HL-60 (cell line): ENCODE results near the gene LRRC19.
A peak's percentile ranks its signal among the peaks of the same experiment; 100 is the strongest.

Experiments used
- DNase-seq, 2 experiments: peaks; one replicate each; pipeline ENCODE4 v3.0.0-alpha.2; 2010 to 2020; ENCODE audit warnings: low read depth in 1 of 2, low spot score in 1 of 2
- H3K27ac ChIP-seq: fragments of 250-450 bp; sonication (Bioruptor Pico); replicated peaks from 2 replicates; pipeline ENCODE4 v1.5.1; 2020; ENCODE audit warnings: mild to moderate bottlenecking, moderate library complexity
- H3K27me3 ChIP-seq: fragments of 250-450 bp; sonication (Bioruptor Pico); 2 replicates; pipeline ENCODE4 v1.5.1; 2021; ENCODE audit warnings: mild to moderate bottlenecking, moderate library complexity; ENCODE audit not compliant: insufficient read depth, poor library complexity, severe bottlenecking
- H3K4me3 ChIP-seq: replicated peaks from 2 replicates; pipeline ENCODE4 v1.5.1; 2011; ENCODE audit warnings: mild to moderate bottlenecking, control low read depth, low read length; ENCODE audit not compliant: insufficient read depth
- GABPA ChIP-seq: IDR thresholded peaks from 2 replicates; pipeline ENCODE4 v1.6.1; 2012; ENCODE audit warnings: low read depth
- POLR2AphosphoS5 ChIP-seq: IDR thresholded peaks from 2 replicates; pipeline ENCODE4 v1.6.1; 2012; ENCODE audit warnings: low read depth
- SPI1 ChIP-seq: IDR thresholded peaks from 2 replicates; pipeline ENCODE4 v1.6.1; 2012; ENCODE audit warnings: low read depth, mild to moderate bottlenecking, borderline replicate concordance
- TF ChIP-seq, protein P1 (sequence below): IDR thresholded peaks from 2 replicates; pipeline ENCODE4 v1.6.1; 2012; ENCODE audit warnings: low read depth; ENCODE audit not compliant: insufficient replicate concordance
- TF ChIP-seq, protein P2 (sequence below): IDR thresholded peaks from one replicate; pipeline ENCODE4 v1.5.1; 2011; ENCODE audit warnings: low read length, control low read depth, inconsistent platforms; ENCODE audit not compliant: insufficient read depth

The LRRC19 gene

DNA sequence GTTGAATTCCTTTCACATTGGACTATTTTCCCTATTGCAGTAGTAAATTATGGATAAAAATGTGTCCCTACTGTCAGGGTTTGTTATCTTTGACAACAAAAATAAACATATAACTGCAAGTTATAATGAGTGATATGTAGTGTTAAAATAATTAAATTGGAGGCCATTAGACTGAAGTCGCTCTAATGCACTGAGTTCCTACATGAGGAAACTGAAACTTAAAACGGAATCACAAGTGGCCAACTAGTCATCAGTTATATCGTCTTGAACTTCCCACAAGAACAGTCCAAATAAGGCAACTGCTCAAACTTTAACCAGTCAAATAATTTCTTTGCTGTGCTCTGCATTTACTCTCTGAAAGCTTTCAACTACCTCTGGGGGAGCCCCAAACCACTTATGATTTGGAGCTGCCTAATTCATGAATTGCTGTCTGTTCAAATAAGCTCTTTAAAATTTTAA, 51.4 kb downstream of the LRRC19 start:
- no peaks in the 10 kb centered on the region for H3K27me3 ChIP-seq
- TF ChIP-seq SPI1: no peak
- TF ChIP-seq GABPA: no peak
- TF ChIP-seq, protein P1, sequence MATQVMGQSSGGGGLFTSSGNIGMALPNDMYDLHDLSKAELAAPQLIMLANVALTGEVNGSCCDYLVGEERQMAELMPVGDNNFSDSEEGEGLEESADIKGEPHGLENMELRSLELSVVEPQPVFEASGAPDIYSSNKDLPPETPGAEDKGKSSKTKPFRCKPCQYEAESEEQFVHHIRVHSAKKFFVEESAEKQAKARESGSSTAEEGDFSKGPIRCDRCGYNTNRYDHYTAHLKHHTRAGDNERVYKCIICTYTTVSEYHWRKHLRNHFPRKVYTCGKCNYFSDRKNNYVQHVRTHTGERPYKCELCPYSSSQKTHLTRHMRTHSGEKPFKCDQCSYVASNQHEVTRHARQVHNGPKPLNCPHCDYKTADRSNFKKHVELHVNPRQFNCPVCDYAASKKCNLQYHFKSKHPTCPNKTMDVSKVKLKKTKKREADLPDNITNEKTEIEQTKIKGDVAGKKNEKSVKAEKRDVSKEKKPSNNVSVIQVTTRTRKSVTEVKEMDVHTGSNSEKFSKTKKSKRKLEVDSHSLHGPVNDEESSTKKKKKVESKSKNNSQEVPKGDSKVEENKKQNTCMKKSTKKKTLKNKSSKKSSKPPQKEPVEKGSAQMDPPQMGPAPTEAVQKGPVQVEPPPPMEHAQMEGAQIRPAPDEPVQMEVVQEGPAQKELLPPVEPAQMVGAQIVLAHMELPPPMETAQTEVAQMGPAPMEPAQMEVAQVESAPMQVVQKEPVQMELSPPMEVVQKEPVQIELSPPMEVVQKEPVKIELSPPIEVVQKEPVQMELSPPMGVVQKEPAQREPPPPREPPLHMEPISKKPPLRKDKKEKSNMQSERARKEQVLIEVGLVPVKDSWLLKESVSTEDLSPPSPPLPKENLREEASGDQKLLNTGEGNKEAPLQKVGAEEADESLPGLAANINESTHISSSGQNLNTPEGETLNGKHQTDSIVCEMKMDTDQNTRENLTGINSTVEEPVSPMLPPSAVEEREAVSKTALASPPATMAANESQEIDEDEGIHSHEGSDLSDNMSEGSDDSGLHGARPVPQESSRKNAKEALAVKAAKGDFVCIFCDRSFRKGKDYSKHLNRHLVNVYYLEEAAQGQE: no peak
- TF ChIP-seq POLR2AphosphoS5: no peak
- TF ChIP-seq, protein P2, sequence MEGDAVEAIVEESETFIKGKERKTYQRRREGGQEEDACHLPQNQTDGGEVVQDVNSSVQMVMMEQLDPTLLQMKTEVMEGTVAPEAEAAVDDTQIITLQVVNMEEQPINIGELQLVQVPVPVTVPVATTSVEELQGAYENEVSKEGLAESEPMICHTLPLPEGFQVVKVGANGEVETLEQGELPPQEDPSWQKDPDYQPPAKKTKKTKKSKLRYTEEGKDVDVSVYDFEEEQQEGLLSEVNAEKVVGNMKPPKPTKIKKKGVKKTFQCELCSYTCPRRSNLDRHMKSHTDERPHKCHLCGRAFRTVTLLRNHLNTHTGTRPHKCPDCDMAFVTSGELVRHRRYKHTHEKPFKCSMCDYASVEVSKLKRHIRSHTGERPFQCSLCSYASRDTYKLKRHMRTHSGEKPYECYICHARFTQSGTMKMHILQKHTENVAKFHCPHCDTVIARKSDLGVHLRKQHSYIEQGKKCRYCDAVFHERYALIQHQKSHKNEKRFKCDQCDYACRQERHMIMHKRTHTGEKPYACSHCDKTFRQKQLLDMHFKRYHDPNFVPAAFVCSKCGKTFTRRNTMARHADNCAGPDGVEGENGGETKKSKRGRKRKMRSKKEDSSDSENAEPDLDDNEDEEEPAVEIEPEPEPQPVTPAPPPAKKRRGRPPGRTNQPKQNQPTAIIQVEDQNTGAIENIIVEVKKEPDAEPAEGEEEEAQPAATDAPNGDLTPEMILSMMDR: no peak
- peak in 1 of 2 experiments; percentile 24 for DNase-seq
- H3K27ac ChIP-seq: peak overlapping the region; percentile 90
- no peak overlapping the region for H3K4me3 ChIP-seq

DNA sequence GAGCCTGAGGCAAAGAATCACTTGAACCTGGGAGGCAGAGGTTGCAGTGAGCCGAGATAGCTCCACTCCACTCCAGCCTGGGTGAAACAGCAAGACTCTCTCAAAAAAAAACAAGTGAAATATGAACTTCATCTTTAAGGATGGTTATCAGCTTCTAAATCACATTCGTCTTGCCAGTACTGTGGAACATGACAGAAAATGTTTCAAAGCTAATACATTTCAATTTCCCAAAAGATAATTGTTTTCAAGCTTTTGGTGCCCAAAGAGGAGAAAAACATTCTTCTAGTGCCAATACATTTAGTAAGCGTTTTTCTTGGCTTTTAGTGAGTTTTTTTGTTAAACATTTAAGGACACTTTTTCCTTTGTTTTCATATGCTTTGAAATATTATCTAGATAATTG, 53.7 kb downstream of the LRRC19 start:
- Histone ChIP-seq H3K4me3 (no peak overlapping the region), H3K27ac (no peak overlapping the region), H3K27me3 (no peaks in the 10 kb centered on the region)
- no peak for DNase-seq
- no peak for TF ChIP-seq GABPA
- TF ChIP-seq, protein P1: no peak
- TF ChIP-seq, protein P2: no peak
- no peak for TF ChIP-seq POLR2AphosphoS5
- no peak for TF ChIP-seq SPI1

DNA sequence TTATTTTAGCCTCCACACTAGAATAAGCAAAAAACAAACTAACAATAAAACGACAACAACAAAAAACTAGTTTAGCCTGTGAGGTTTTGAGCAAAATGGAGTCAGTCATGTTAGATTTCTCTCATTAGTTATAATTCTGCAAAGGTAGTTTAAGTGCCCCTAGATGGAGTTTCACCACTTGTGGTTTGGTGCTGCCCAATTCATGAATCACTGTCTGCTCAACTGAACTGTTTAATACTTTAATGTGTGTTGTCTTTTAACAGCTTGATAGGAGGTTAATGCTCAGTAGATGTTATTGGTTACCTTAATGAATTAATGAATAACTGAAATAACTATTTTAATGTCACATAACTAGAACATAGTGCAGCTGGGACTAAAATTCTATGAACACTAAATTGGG, 55.0 kb downstream of the LRRC19 start:
- no peaks in the 10 kb centered on the region for H3K27me3 ChIP-seq
- H3K27ac ChIP-seq: no peak overlapping the region
- TF ChIP-seq, protein P2: no peak
- TF ChIP-seq, protein P1: no peak
- TF ChIP-seq GABPA (no peak), POLR2AphosphoS5 (no peak), SPI1 (no peak)
- DNase-seq: no peak
- no peak overlapping the region for H3K4me3 ChIP-seq
